ENCODE results near the gene PAFAH1B2.

DNA sequence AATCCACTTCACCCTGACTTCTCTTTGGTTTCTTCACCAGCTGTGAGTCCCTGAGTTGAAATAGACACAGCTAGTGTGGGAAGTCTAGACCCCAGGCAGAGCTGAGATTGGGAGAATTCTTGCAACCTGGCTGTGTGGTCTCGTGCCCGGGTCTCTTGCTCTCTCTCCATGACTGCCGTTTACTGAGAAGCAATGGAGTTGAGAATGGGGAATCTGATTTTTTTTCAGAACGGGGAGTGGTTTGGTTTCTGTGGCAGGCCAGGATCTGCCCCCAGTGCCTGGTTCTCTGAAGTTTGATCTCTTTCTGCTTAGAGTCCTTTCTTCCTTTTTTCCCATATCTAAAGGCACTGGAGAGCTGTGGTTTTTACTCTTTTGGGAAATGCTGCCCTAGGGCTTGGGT lies 35.9 kb downstream of the PAFAH1B2 start:
- TF ChIP-seq, protein P1, sequence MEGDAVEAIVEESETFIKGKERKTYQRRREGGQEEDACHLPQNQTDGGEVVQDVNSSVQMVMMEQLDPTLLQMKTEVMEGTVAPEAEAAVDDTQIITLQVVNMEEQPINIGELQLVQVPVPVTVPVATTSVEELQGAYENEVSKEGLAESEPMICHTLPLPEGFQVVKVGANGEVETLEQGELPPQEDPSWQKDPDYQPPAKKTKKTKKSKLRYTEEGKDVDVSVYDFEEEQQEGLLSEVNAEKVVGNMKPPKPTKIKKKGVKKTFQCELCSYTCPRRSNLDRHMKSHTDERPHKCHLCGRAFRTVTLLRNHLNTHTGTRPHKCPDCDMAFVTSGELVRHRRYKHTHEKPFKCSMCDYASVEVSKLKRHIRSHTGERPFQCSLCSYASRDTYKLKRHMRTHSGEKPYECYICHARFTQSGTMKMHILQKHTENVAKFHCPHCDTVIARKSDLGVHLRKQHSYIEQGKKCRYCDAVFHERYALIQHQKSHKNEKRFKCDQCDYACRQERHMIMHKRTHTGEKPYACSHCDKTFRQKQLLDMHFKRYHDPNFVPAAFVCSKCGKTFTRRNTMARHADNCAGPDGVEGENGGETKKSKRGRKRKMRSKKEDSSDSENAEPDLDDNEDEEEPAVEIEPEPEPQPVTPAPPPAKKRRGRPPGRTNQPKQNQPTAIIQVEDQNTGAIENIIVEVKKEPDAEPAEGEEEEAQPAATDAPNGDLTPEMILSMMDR (IDR thresholded peaks at IDR 0.05), result no peak
- TF ChIP-seq POLR2A (IDR thresholded peaks at IDR 0.05), result no peak
- TF ChIP-seq POLR2AphosphoS5 (IDR thresholded peaks at IDR 0.05), result no peak
